ENCODE results near the gene HDAC6. TPM values are rescaled to one million over a fixed set of nuclear protein-coding genes. Genes with fewer than 3 reads are reported as not detected.

Gene HDAC6
- total RNA-seq, 2 experiments from 2014 or later, result 95.2 to 95.7 TPM

DNA sequence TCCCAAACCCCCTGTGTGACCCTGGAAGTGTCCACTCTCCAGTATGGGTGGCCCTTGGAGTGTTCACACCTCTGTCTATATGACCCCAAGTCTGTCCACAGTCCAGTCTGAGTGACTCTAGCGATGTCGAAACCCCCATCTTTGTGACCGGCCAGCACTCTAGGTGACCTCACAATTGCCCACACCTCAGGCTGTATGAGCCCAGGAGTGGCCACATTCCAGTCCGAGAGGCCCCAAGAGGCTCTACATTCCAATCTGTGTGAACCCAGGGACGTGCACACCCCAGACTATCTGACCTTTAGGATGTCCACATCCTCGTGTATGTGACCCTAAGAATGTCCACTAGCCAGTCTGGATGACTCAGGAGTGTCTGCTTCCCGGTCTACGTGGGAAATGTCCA is 47.6 kb upstream of the HDAC6 start:
- intact Hi-C loops (cut with DNase I, micrococcal nuclease), result loop anchor here in 1 of 2 experiments (5.0 kb wide), 1 partner anchor 38 kb away; no protein-coding TSS in a partner anchor
- DNase-seq, result no peak
- Histone ChIP-seq H3K27me3 (ENCODE audit: control insufficient read depth in 1 of 2, insufficient read depth in 2 of 2, low read length in 2 of 2) (no peaks in the 10 kb centered on the region), H3K4me3 (ENCODE audit: low read length) (no peak overlapping the region), H3K36me3 (ENCODE audit: insufficient read depth, low read length) (no peaks in the 10 kb centered on the region), H3K4me1 (ENCODE audit: insufficient read depth, low read length) (no peaks in the 10 kb centered on the region), H3K27ac (ENCODE audit: low read depth in 1 of 2, low read length in 2 of 2) (no peak overlapping the region), H3K9me3 (ENCODE audit: control insufficient read depth in 1 of 2, insufficient read depth in 1 of 2, low read length in 2 of 2) (no peaks in the 10 kb centered on the region)
- ATAC-seq (ENCODE audit: poor library complexity), result no peak
- Mint-ChIP-seq H3K9me3 (no peaks in the 10 kb centered on the region), H3K27me3 (no peaks in the 10 kb centered on the region), H3K27ac (no peak overlapping the region), H3K4me3 (no peak overlapping the region), H3K36me3 (ENCODE audit: low read depth) (no peaks in the 10 kb centered on the region), H3K4me1 (ENCODE audit: low read depth) (no peaks in the 10 kb centered on the region)
- CTCF ChIA-PET, result no interaction called here
- POLR2A ChIA-PET, result no interaction called here
- TF ChIP-seq, protein P1, sequence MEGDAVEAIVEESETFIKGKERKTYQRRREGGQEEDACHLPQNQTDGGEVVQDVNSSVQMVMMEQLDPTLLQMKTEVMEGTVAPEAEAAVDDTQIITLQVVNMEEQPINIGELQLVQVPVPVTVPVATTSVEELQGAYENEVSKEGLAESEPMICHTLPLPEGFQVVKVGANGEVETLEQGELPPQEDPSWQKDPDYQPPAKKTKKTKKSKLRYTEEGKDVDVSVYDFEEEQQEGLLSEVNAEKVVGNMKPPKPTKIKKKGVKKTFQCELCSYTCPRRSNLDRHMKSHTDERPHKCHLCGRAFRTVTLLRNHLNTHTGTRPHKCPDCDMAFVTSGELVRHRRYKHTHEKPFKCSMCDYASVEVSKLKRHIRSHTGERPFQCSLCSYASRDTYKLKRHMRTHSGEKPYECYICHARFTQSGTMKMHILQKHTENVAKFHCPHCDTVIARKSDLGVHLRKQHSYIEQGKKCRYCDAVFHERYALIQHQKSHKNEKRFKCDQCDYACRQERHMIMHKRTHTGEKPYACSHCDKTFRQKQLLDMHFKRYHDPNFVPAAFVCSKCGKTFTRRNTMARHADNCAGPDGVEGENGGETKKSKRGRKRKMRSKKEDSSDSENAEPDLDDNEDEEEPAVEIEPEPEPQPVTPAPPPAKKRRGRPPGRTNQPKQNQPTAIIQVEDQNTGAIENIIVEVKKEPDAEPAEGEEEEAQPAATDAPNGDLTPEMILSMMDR (IDR thresholded peaks at IDR 0.05), result no peak

DNA sequence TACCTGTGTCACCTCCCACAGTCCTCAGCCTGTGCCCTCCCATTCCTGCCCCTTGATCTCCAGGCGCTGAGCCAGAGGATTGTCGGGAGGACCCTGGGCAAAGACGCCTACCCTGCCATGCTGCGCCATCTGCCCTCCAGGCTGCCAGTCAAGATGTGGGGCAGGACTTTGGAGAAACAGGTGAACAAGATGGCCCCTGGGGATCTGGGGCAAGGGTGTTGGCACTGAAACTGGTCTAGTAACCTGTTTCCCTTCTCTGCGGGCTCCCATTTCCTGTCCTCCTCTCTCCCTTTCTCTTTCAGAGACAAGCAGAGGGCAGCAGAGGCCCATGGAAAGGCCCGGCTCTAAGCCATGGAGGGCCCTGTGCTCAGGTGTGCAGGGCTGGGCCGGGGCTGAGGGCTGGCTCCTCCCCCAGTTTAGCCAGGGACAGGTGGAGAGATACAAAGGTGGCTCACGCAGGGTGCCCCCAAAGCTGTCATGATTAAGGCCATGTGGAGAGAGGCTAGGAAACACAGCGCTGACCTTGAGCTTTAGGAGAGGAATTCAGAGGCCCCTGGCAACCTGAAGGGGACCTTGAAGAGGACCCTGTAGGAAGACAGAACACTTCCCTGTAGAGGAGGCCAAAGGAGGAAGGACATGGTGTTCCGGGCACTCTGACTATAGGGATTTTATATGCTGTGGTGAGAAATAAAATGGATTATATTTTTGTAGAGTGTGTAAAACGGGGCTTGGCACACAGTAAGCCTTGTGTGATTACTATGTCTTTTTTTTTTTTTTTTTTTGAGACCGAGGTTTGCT is 40.0 kb upstream of the HDAC6 start, which contains the start of gene GLOD5:
Gene GLOD5 (plus strand): TSS at position 74 of the 798 bp plus-strand sequence. CDS start 44 bp downstream, at position 118.
- Mint-ChIP-seq H3K4me3 (no peak within 1 kb of the TSS), H3K27me3 (no peaks in the 10 kb centered on the region), H3K4me1 (ENCODE audit: low read depth) (peaks cover 5% of the 10 kb centered on the region), H3K9me3 (no peaks in the 10 kb centered on the region), H3K27ac (no peak within 1 kb of the TSS), H3K36me3 (ENCODE audit: low read depth) (no peaks in the 10 kb centered on the region)
- TF ChIP-seq, protein P1 (IDR thresholded peaks at IDR 0.05), result no peak
- no peak for ATAC-seq (ENCODE audit: poor library complexity)
- ChIA-PET POLR2A (no interaction called here), CTCF (no interaction called here)
- intact Hi-C loops (cut with DNase I, micrococcal nuclease), result no loop called here
- no peaks in the 10 kb centered on the region for H3K36me3 ChIP-seq (ENCODE audit: insufficient read depth, low read length)
- H3K9me3 ChIP-seq (ENCODE audit: control insufficient read depth in 1 of 2, insufficient read depth in 1 of 2, low read length in 2 of 2), result no peaks in the 10 kb centered on the region
- H3K27me3 ChIP-seq (ENCODE audit: control insufficient read depth in 1 of 2, insufficient read depth in 2 of 2, low read length in 2 of 2), result no peaks in the 10 kb centered on the region
- peak in 3 of 14 experiments; percentile 2 to 13 (median 6) for DNase-seq
- H3K27ac ChIP-seq (ENCODE audit: low read depth in 1 of 2, low read length in 2 of 2), result no peak within 1 kb of the TSS
- H3K4me3 ChIP-seq (ENCODE audit: low read length), result no peak within 1 kb of the TSS
- peaks cover 7% of the 10 kb centered on the region for H3K4me1 ChIP-seq (ENCODE audit: insufficient read depth, low read length)

DNA sequence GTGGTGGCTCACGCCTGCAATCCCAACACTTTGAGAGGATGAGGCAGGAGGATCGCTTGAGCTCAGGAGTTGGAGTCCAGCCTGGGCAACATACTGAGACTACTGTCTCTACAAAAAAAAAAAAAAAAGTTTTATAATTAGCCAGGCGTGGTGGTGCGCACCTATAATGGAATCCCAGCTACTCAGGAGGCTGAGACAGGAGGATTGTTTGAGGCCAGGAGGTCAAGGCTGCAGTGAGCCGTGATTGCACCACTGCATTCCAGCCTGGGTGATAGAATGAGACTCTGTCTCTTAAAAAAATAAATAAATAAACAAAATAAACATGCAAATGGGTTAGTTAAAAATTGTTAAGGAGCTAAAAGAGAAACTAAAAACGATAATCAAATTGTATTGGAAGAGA is 32.6 kb upstream of the HDAC6 start:
- no peak overlapping the region for H3K27ac Mint-ChIP-seq
- H3K9me3 Mint-ChIP-seq, result no peaks in the 10 kb centered on the region
- H3K4me1 Mint-ChIP-seq (ENCODE audit: low read depth), result no peaks in the 10 kb centered on the region
- H3K4me3 Mint-ChIP-seq, result no peak overlapping the region
- ChIA-PET POLR2A (interaction anchor here (0.6 kb wide), 1 partner anchor 43 kb away, joined by 3 read pairs; no protein-coding TSS in a partner anchor), CTCF (no interaction called here)
- Histone ChIP-seq H3K4me3 (ENCODE audit: low read length) (no peak overlapping the region), H3K4me1 (ENCODE audit: insufficient read depth, low read length) (no peaks in the 10 kb centered on the region), H3K9me3 (ENCODE audit: control insufficient read depth in 1 of 2, insufficient read depth in 1 of 2, low read length in 2 of 2) (no peaks in the 10 kb centered on the region), H3K27me3 (ENCODE audit: control insufficient read depth in 1 of 2, insufficient read depth in 2 of 2, low read length in 2 of 2) (no peaks in the 10 kb centered on the region), H3K36me3 (ENCODE audit: insufficient read depth, low read length) (no peaks in the 10 kb centered on the region), H3K27ac (ENCODE audit: low read depth in 1 of 2, low read length in 2 of 2) (no peak overlapping the region)
- intact Hi-C loops (cut with DNase I, micrococcal nuclease), result no loop called here
- no peaks in the 10 kb centered on the region for H3K36me3 Mint-ChIP-seq (ENCODE audit: low read depth)
- ATAC-seq (ENCODE audit: poor library complexity) (no peak), DNase-seq (no peak)
- no peaks in the 10 kb centered on the region for H3K27me3 Mint-ChIP-seq
- TF ChIP-seq, protein P1 (IDR thresholded peaks at IDR 0.05), result no peak

Measured in CD4-positive, alpha-beta T cell (primary cell).